Measurements from ENCODE around the gene PTGES2.

PTGES2 gene

GRCh38 chr9:128102861-128103588 lies 24.5 kb downstream of the PTGES2 start:
- no peak for DNase-seq (ENCODE audit: low spot score)

GRCh38 chr9:128102196-128102595 lies 25.3 kb downstream of the PTGES2 start:
- DNase-seq (ENCODE audit: low spot score), result no peak

GRCh38 chr9:128101690-128102089 lies 25.8 kb downstream of the PTGES2 start:
- DNase-seq (ENCODE audit: low spot score), result no peak

GRCh38 chr9:128101231-128101661 lies 26.3 kb downstream of the PTGES2 start:
- DNase-seq (ENCODE audit: low spot score), result no peak

- no peak for DNase-seq (ENCODE audit: low spot score)
Observed at GRCh38 chr9:128100581-128100980, 26.9 kb downstream of the PTGES2 start.

GRCh38 chr9:128099932-128100491 lies 27.5 kb downstream of the PTGES2 start:
- DNase-seq (ENCODE audit: low spot score), result no peak

- no peak for DNase-seq (ENCODE audit: low spot score)
Observed at GRCh38 chr9:128099231-128099931, 28.1 kb downstream of the PTGES2 start.

- DNase-seq (ENCODE audit: low spot score), result peak; percentile 94
Observed at GRCh38 chr9:128098297-128099230, 29.0 kb downstream of the PTGES2 start.

GRCh38 chr9:128097543-128098296 lies 29.8 kb downstream of the PTGES2 start:
- no peak for DNase-seq (ENCODE audit: low spot score)

GRCh38 chr9:128096616-128097536 lies 30.7 kb downstream of the PTGES2 start:
- no peak for DNase-seq (ENCODE audit: low spot score)

GRCh38 chr9:128094950-128095544 lies 32.5 kb downstream of the PTGES2 start:
- DNase-seq (ENCODE audit: low spot score), result no peak

GRCh38 chr9:128094166-128094949 lies 33.2 kb downstream of the PTGES2 start:
- peak; percentile 69 for DNase-seq (ENCODE audit: low spot score)

- DNase-seq (ENCODE audit: low spot score), result no peak
Observed at GRCh38 chr9:128093011-128093410, 34.5 kb downstream of the PTGES2 start.

GRCh38 chr9:128092199-128092977 lies 35.1 kb downstream of the PTGES2 start:
- no peak for DNase-seq (ENCODE audit: low spot score)

- no peak for DNase-seq (ENCODE audit: low spot score)
Observed at GRCh38 chr9:128091571-128091970, 36.0 kb downstream of the PTGES2 start.

GRCh38 chr9:128091144-128091543 lies 36.4 kb downstream of the PTGES2 start:
- no peak for DNase-seq (ENCODE audit: low spot score)

GRCh38 chr9:128089299-128089698 lies 38.2 kb downstream of the PTGES2 start:
- DNase-seq (ENCODE audit: low spot score), result no peak

- DNase-seq (ENCODE audit: low spot score), result no peak
Observed at GRCh38 chr9:128088253-128088945, 39.1 kb downstream of the PTGES2 start.
